ENCODE data around the gene MFAP2.

The MFAP2 gene

GRCh38 chr1:16979475-16980327 lies 719 bp downstream of the MFAP2 start:
- Histone ChIP-seq H3K27ac (ENCODE audit: low read depth, low read length) (0 out of 2 replicates have a peak overlapping the region, but pooled peaks have one; percentile 29), H3K4me1 (ENCODE audit: control insufficient read depth, insufficient read depth, low read length) (peaks cover 29% of the 10 kb centered on the region), H3K9me3 (ENCODE audit: control insufficient read depth, insufficient read depth, low read depth, low read length) (no peaks in the 10 kb centered on the region), H3K36me3 (ENCODE audit: control insufficient read depth, insufficient read depth, low read length) (peaks cover 35% of the 10 kb centered on the region), H3K9ac (ENCODE audit: low read length) (peak overlapping the region; percentile 89), H3K27me3 (ENCODE audit: control insufficient read depth, insufficient read depth, low read length) (no peaks in the 10 kb centered on the region), H3K4me3 (ENCODE audit: low read depth, low read length) (peak overlapping the region; percentile 87)

- no peaks in the 10 kb centered on the region for H3K9me3 ChIP-seq (ENCODE audit: control insufficient read depth, insufficient read depth, low read depth, low read length)
- H3K36me3 ChIP-seq (ENCODE audit: control insufficient read depth, insufficient read depth, low read length), result peaks cover 35% of the 10 kb centered on the region
- no peak overlapping the region for H3K27ac ChIP-seq (ENCODE audit: low read depth, low read length)
- peak overlapping the region; percentile 87 for H3K4me3 ChIP-seq (ENCODE audit: low read depth, low read length)
- peak overlapping the region; percentile 89 for H3K9ac ChIP-seq (ENCODE audit: low read length)
- no peaks in the 10 kb centered on the region for H3K27me3 ChIP-seq (ENCODE audit: control insufficient read depth, insufficient read depth, low read length)
- peaks cover 25% of the 10 kb centered on the region for H3K4me1 ChIP-seq (ENCODE audit: control insufficient read depth, insufficient read depth, low read length)
Measured at GRCh38 chr1:16978567-16979474, 1.6 kb downstream of the MFAP2 start.

DNA sequence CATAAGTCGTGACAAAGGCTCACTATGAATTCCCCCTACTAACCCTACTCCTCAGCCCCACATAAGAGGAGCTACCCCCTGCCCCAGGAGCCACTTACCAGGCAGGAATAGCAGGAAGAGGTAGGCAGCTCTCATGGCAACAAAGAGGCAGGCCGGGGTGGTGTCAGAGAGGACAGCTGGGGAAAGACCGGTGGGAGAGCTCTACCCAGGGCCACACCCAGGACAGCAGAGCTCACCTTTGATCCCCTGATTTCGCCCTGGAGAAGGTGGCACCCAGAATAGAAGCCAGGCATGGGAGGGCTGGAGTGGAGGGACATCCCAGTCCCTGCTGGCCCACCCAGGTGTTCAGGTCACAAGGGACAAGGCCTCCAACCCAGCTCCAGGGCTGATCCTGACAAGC lies 2.3 kb downstream of the MFAP2 start:
- Histone ChIP-seq H3K27me3 (ENCODE audit: control insufficient read depth, insufficient read depth, low read length) (no peaks in the 10 kb centered on the region), H3K9me3 (ENCODE audit: control insufficient read depth, insufficient read depth, low read depth, low read length) (no peaks in the 10 kb centered on the region), H3K27ac (ENCODE audit: low read depth, low read length) (no peak overlapping the region), H3K4me1 (ENCODE audit: control insufficient read depth, insufficient read depth, low read length) (peaks cover 19% of the 10 kb centered on the region), H3K9ac (ENCODE audit: low read length) (peak overlapping the region; percentile 17), H3K36me3 (ENCODE audit: control insufficient read depth, insufficient read depth, low read length) (peaks cover 40% of the 10 kb centered on the region), H3K4me3 (ENCODE audit: low read depth, low read length) (peak overlapping the region; percentile 87; the same call in 1 of the 2 replicates)

DNA sequence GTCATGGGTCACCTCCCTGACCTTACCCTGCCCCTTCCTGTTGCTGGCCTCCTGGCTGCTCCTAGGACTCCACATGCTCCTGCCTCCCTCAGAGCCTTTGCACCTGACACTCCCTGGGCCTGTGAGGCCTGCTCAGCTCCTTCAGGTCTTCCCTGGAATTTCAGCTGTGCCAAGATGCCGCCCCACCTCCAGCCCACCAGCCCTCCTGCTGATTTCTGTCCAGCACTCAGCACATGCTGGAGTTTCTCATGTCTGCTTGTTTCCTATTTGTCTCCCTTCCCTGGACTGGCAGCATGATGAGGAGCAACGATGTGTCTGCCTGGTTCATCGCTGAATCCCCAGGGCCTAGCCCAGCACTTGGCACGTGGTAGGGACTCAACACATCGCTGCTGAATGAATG lies 3.0 kb downstream of the MFAP2 start:
- H3K9me3 ChIP-seq (ENCODE audit: control insufficient read depth, insufficient read depth, low read depth, low read length), result no peaks in the 10 kb centered on the region
- no peak overlapping the region for H3K27ac ChIP-seq (ENCODE audit: low read depth, low read length)
- H3K36me3 ChIP-seq (ENCODE audit: control insufficient read depth, insufficient read depth, low read length), result peaks cover 44% of the 10 kb centered on the region
- H3K9ac ChIP-seq (ENCODE audit: low read length), result no peak overlapping the region
- H3K4me3 ChIP-seq (ENCODE audit: low read depth, low read length), result no peak overlapping the region
- no peaks in the 10 kb centered on the region for H3K27me3 ChIP-seq (ENCODE audit: control insufficient read depth, insufficient read depth, low read length)
- peaks cover 18% of the 10 kb centered on the region for H3K4me1 ChIP-seq (ENCODE audit: control insufficient read depth, insufficient read depth, low read length)

GRCh38 chr1:16976966-16977365 lies 3.5 kb downstream of the MFAP2 start:
- no peak overlapping the region for H3K4me3 ChIP-seq (ENCODE audit: low read depth, low read length)
- H3K9me3 ChIP-seq (ENCODE audit: control insufficient read depth, insufficient read depth, low read depth, low read length), result no peaks in the 10 kb centered on the region
- peaks cover 45% of the 10 kb centered on the region for H3K36me3 ChIP-seq (ENCODE audit: control insufficient read depth, insufficient read depth, low read length)
- H3K27ac ChIP-seq (ENCODE audit: low read depth, low read length), result no peak overlapping the region
- no peaks in the 10 kb centered on the region for H3K27me3 ChIP-seq (ENCODE audit: control insufficient read depth, insufficient read depth, low read length)
- H3K9ac ChIP-seq (ENCODE audit: low read length), result no peak overlapping the region
- peaks cover 20% of the 10 kb centered on the region for H3K4me1 ChIP-seq (ENCODE audit: control insufficient read depth, insufficient read depth, low read length)

DNA sequence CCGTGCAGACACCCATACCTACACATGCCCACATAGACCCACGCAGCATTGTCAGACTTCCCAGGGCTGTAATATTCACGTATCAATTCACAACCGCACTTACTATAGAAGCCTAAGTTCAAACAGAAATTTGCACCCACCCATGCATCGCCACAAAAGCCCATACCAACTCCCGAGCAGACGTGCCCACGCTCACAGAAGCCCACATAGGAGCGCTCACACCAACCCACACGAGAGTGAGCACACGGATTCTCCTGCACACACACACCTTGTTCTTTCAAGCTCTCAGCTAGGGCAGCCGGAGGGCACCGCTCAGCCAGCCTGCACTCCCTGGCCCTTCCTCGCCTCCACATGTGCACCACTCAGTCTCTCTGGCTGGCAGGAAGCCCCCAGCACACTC lies 4.6 kb downstream of the MFAP2 start:
- no peaks in the 10 kb centered on the region for H3K27me3 ChIP-seq (ENCODE audit: control insufficient read depth, insufficient read depth, low read length)
- H3K4me1 ChIP-seq (ENCODE audit: control insufficient read depth, insufficient read depth, low read length), result peaks cover 25% of the 10 kb centered on the region
- no peaks in the 10 kb centered on the region for H3K9me3 ChIP-seq (ENCODE audit: control insufficient read depth, insufficient read depth, low read depth, low read length)
- no peak overlapping the region for H3K4me3 ChIP-seq (ENCODE audit: low read depth, low read length)
- no peak overlapping the region for H3K27ac ChIP-seq (ENCODE audit: low read depth, low read length)
- peaks cover 56% of the 10 kb centered on the region for H3K36me3 ChIP-seq (ENCODE audit: control insufficient read depth, insufficient read depth, low read length)
- no peak overlapping the region for H3K9ac ChIP-seq (ENCODE audit: low read length)

DNA sequence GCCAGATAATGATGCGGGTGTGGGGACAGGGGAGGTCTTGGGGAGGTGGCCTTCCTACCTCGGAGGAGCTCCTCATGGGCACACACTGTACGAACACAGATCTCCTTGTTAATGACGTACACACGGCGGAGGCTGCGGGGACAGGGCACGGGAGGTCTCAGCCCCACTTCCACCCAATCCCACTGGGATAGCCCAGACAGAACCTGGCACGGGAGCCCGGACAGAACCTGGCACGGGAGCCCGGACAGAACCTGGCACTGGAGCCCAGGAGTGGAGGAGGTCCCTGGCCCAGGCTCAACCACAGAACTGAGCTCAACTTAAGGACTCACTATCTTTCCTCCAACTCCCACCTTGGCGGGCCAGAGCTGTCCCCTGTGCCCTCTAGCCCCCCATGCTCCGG lies 5.2 kb downstream of the MFAP2 start:
- no peak overlapping the region for H3K4me3 ChIP-seq (ENCODE audit: low read depth, low read length)
- H3K36me3 ChIP-seq (ENCODE audit: control insufficient read depth, insufficient read depth, low read length), result peaks cover 62% of the 10 kb centered on the region
- no peak overlapping the region for H3K27ac ChIP-seq (ENCODE audit: low read depth, low read length)
- H3K4me1 ChIP-seq (ENCODE audit: control insufficient read depth, insufficient read depth, low read length), result peaks cover 25% of the 10 kb centered on the region
- H3K9me3 ChIP-seq (ENCODE audit: control insufficient read depth, insufficient read depth, low read depth, low read length), result no peaks in the 10 kb centered on the region
- H3K9ac ChIP-seq (ENCODE audit: low read length), result no peak overlapping the region
- no peaks in the 10 kb centered on the region for H3K27me3 ChIP-seq (ENCODE audit: control insufficient read depth, insufficient read depth, low read length)

DNA sequence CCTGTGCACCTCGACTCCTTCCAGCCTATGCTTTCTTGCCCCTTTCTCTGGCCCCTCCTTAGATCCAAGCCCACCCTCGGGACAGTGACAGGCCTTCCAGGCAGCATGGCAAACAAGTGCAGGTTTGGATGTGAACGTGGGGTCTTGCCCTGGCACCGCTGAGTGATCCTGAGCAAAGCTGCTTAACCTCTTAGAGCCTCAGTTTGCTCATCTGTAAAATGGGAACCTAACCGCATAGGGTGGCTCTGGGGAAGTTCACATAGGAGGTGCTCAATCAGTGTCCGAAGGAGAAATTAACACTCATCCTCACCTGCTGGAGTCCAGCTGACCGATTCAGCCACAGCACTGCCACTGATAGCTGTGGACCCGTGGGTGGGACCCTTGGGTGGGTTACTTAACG lies 7.2 kb downstream of the MFAP2 start:
- no peaks in the 10 kb centered on the region for H3K27me3 ChIP-seq (ENCODE audit: control insufficient read depth, insufficient read depth, low read length)
- H3K9ac ChIP-seq (ENCODE audit: low read length), result no peak overlapping the region
- H3K36me3 ChIP-seq (ENCODE audit: control insufficient read depth, insufficient read depth, low read length), result peaks cover 73% of the 10 kb centered on the region
- H3K4me3 ChIP-seq (ENCODE audit: low read depth, low read length), result no peak overlapping the region
- no peaks in the 10 kb centered on the region for H3K9me3 ChIP-seq (ENCODE audit: control insufficient read depth, insufficient read depth, low read depth, low read length)
- no peak overlapping the region for H3K27ac ChIP-seq (ENCODE audit: low read depth, low read length)
- peaks cover 10% of the 10 kb centered on the region for H3K4me1 ChIP-seq (ENCODE audit: control insufficient read depth, insufficient read depth, low read length)

- H3K27me3 ChIP-seq (ENCODE audit: control insufficient read depth, insufficient read depth, low read length), result no peaks in the 10 kb centered on the region
- peaks cover 70% of the 10 kb centered on the region for H3K36me3 ChIP-seq (ENCODE audit: control insufficient read depth, insufficient read depth, low read length)
- no peak overlapping the region for H3K27ac ChIP-seq (ENCODE audit: low read depth, low read length)
Measured at GRCh38 chr1:16972189-16972895, 8.1 kb downstream of the MFAP2 start.

GRCh38 chr1:16971341-16972188 lies 8.9 kb downstream of the MFAP2 start:
- no peak overlapping the region for H3K9ac ChIP-seq (ENCODE audit: low read length)
- H3K36me3 ChIP-seq (ENCODE audit: control insufficient read depth, insufficient read depth, low read length), result peaks cover 65% of the 10 kb centered on the region
- H3K27me3 ChIP-seq (ENCODE audit: control insufficient read depth, insufficient read depth, low read length), result no peaks in the 10 kb centered on the region
- peaks cover 7% of the 10 kb centered on the region for H3K4me1 ChIP-seq (ENCODE audit: control insufficient read depth, insufficient read depth, low read length)
- no peaks in the 10 kb centered on the region for H3K9me3 ChIP-seq (ENCODE audit: control insufficient read depth, insufficient read depth, low read depth, low read length)
- no peak overlapping the region for H3K27ac ChIP-seq (ENCODE audit: low read depth, low read length)
- H3K4me3 ChIP-seq (ENCODE audit: low read depth, low read length), result no peak overlapping the region

More at GRCh38 chr1:16972189-16972895, 8.1 kb downstream of the MFAP2 start:
- Histone ChIP-seq H3K9me3 (ENCODE audit: control insufficient read depth, insufficient read depth, low read depth, low read length) (no peaks in the 10 kb centered on the region), H3K9ac (ENCODE audit: low read length) (no peak overlapping the region), H3K4me3 (ENCODE audit: low read depth, low read length) (no peak overlapping the region), H3K4me1 (ENCODE audit: control insufficient read depth, insufficient read depth, low read length) (peaks cover 7% of the 10 kb centered on the region)
